WTC11 (cell line): ENCODE measurements around the gene ELK3. TPM values are rescaled to one million over a fixed set of nuclear protein-coding genes. Genes with fewer than 3 reads are reported as not detected.

ENCODE experiments used
- ATAC-seq: fragments of 200-7000 bp; cut with Tn5 transposase; 2 replicates; pipeline ENCODE4 v1.10.0; 2021; ENCODE audit warnings: mild to moderate bottlenecking, moderate library complexity
- CTCF ChIA-PET: fragments of 300-600 bp; sonication (Branson Sonifier 250); formaldehyde crosslinking; loops from one replicate; lab custom pipeline; 2021; ENCODE audit warnings: antibody characterized with exemption; lab: Charles Lee
- POLR2A ChIA-PET: fragments of 350-600 bp; sonication (Branson Sonifier 250); formaldehyde crosslinking; loops from one replicate; lab custom pipeline; 2021; ENCODE audit warnings: antibody characterized with exemption; lab: Charles Lee
- DNase-seq: peaks from one replicate; pipeline ENCODE4 v3.0.0; 2021; ENCODE audit warnings: low spot score
- H3K27ac Mint-ChIP-seq: 2 replicates; pipeline ENCODE4 v1.8.0; 2021; ENCODE audit warnings: mixed read lengths
- H3K27me3 Mint-ChIP-seq: 2 replicates; pipeline ENCODE4 v1.8.0; 2021; ENCODE audit warnings: low read depth, mild to moderate bottlenecking, moderate library complexity, mixed read lengths
- H3K36me3 Mint-ChIP-seq: 2 replicates; pipeline ENCODE4 v1.8.0; 2021; ENCODE audit warnings: mixed read lengths
- H3K4me1 Mint-ChIP-seq: 2 replicates; pipeline ENCODE4 v1.8.0; 2022; ENCODE audit warnings: mixed read lengths
- H3K4me3 Mint-ChIP-seq: 2 replicates; pipeline ENCODE4 v1.8.0; 2021; ENCODE audit warnings: mild to moderate bottlenecking, moderate library complexity, mixed read lengths
- H3K9me3 Mint-ChIP-seq: 2 replicates; pipeline ENCODE4 v1.8.0; 2021; ENCODE audit warnings: mixed read lengths
- GTF2I ChIP-seq: fragments of 250-450 bp; sonication (Bioruptor Pico); conservative IDR thresholded peaks from 2 replicates; pipeline ENCODE4 v1.4.0; 2021; ENCODE audit warnings: mild to moderate bottlenecking
- JUN ChIP-seq: sonication (generic); formaldehyde crosslinking; IDR thresholded peaks from 2 replicates; pipeline ENCODE4 v1.8.0; 2023; ENCODE audit warnings: mild to moderate bottlenecking, missing genetic modification reagents
- KAT7 ChIP-seq: sonication (generic); formaldehyde crosslinking; IDR thresholded peaks from 2 replicates; pipeline ENCODE4 v1.8.1; 2023; ENCODE audit warnings: missing genetic modification reagents, mild to moderate bottlenecking, borderline replicate concordance
- NFATC4 ChIP-seq: fragments of 250-450 bp; sonication (Bioruptor Pico); IDR thresholded peaks from 2 replicates; pipeline ENCODE4 v1.9.0; 2021; ENCODE audit warnings: mild to moderate bottlenecking
- ZNF121 ChIP-seq: sonication (generic); formaldehyde crosslinking; IDR thresholded peaks from 2 replicates; pipeline ENCODE4 v1.8.0; 2023; ENCODE audit warnings: missing genetic modification reagents
- total RNA-seq: library from RNA; stranded (reverse); gene quantifications from 3 replicates; pipeline ENCODE4 v1.2.3, GENCODE V29; 2021
- TF ChIP-seq, protein P1 (sequence below): fragments of 250-450 bp; sonication (Bioruptor Pico); IDR thresholded peaks from 2 replicates; pipeline ENCODE4 v2.1.2; 2022; ENCODE audit warnings: mild to moderate bottlenecking, moderate library complexity
- TF ChIP-seq, protein P2 (sequence below): sonication (generic); formaldehyde crosslinking; IDR thresholded peaks from 2 replicates; pipeline ENCODE4 v1.8.0; 2023; ENCODE audit warnings: mild to moderate bottlenecking, missing genetic modification reagents
- TF ChIP-seq, protein P3 (sequence below): sonication (generic); formaldehyde crosslinking; IDR thresholded peaks from 2 replicates; pipeline ENCODE4 v1.8.1; 2023; ENCODE audit warnings: mild to moderate bottlenecking, missing genetic modification reagents, moderate library complexity
- TF ChIP-seq, protein P4 (sequence below): fragments of 250-450 bp; sonication (Bioruptor Pico); IDR thresholded peaks from 2 replicates; pipeline ENCODE4 v1.9.0; 2021; ENCODE audit warnings: mild to moderate bottlenecking, borderline replicate concordance
- TF ChIP-seq, protein P5 (sequence below): sonication (generic); formaldehyde crosslinking; IDR thresholded peaks from 2 replicates; pipeline ENCODE4 v1.8.1; 2023; ENCODE audit warnings: mild to moderate bottlenecking, missing genetic modification reagents
- TF ChIP-seq, protein P6 (sequence below): fragments of 250-450 bp; sonication (Bioruptor Pico); IDR thresholded peaks from 2 replicates; pipeline ENCODE4 v1.9.0; 2021; ENCODE audit warnings: moderate library complexity, mild to moderate bottlenecking, inconsistent platforms, borderline replicate concordance
- TF ChIP-seq, protein P7 (sequence below): sonication (generic); formaldehyde crosslinking; IDR thresholded peaks from 2 replicates; pipeline ENCODE4 v1.8.0; 2023; ENCODE audit warnings: missing genetic modification reagents, mild to moderate bottlenecking, borderline replicate concordance

ELK3 gene
- total RNA-seq, 1 experiment from 2014 or later = 16.5 TPM

DNA sequence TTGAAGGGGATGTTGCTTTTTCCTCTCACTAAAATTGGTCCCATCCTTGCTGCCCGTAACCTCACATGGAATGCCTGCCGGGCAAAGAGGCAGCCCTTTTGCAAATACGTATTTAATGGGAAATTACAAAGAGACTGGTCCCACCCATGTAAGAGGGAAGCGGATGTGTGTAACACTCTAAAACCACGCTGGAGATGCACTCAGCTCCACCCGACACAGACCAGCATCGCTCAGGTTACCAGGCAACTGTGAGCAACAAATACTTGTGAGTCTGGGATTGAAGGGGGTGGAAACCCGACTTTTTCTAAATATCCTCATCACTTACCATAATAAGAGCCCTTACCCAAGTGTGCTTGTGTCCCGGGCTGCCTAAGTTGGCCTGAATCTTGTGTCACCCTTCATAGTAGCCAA is 47.7 kb downstream of the ELK3 start:
- Mint-ChIP-seq H3K4me3 (no peak overlapping the region), H3K27me3 (no peaks in the 10 kb centered on the region), H3K36me3 (peaks cover 5% of the 10 kb centered on the region)
- TF ChIP-seq, protein P1, sequence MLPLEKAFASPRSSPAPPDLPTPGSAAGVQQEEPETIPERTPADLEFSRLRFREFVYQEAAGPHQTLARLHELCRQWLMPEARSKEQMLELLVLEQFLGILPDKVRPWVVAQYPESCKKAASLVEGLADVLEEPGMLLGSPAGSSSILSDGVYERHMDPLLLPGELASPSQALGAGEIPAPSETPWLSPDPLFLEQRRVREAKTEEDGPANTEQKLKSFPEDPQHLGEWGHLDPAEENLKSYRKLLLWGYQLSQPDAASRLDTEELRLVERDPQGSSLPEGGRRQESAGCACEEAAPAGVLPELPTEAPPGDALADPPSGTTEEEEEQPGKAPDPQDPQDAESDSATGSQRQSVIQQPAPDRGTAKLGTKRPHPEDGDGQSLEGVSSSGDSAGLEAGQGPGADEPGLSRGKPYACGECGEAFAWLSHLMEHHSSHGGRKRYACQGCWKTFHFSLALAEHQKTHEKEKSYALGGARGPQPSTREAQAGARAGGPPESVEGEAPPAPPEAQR (CRISPR knock-in tag) = no peak
- TF ChIP-seq, protein P2, sequence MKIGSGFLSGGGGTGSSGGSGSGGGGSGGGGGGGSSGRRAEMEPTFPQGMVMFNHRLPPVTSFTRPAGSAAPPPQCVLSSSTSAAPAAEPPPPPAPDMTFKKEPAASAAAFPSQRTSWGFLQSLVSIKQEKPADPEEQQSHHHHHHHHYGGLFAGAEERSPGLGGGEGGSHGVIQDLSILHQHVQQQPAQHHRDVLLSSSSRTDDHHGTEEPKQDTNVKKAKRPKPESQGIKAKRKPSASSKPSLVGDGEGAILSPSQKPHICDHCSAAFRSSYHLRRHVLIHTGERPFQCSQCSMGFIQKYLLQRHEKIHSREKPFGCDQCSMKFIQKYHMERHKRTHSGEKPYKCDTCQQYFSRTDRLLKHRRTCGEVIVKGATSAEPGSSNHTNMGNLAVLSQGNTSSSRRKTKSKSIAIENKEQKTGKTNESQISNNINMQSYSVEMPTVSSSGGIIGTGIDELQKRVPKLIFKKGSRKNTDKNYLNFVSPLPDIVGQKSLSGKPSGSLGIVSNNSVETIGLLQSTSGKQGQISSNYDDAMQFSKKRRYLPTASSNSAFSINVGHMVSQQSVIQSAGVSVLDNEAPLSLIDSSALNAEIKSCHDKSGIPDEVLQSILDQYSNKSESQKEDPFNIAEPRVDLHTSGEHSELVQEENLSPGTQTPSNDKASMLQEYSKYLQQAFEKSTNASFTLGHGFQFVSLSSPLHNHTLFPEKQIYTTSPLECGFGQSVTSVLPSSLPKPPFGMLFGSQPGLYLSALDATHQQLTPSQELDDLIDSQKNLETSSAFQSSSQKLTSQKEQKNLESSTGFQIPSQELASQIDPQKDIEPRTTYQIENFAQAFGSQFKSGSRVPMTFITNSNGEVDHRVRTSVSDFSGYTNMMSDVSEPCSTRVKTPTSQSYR (CRISPR knock-in tag) = no peak
- TF ChIP-seq GTF2I (CRISPR knock-in tag) = no peak
- TF ChIP-seq ZNF121 (CRISPR knock-in tag) = no peak
- TF ChIP-seq, protein P3, sequence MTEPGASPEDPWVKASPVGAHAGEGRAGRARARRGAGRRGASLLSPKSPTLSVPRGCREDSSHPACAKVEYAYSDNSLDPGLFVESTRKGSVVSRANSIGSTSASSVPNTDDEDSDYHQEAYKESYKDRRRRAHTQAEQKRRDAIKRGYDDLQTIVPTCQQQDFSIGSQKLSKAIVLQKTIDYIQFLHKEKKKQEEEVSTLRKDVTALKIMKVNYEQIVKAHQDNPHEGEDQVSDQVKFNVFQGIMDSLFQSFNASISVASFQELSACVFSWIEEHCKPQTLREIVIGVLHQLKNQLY (CRISPR knock-in tag) = no peak
- TF ChIP-seq, protein P4, sequence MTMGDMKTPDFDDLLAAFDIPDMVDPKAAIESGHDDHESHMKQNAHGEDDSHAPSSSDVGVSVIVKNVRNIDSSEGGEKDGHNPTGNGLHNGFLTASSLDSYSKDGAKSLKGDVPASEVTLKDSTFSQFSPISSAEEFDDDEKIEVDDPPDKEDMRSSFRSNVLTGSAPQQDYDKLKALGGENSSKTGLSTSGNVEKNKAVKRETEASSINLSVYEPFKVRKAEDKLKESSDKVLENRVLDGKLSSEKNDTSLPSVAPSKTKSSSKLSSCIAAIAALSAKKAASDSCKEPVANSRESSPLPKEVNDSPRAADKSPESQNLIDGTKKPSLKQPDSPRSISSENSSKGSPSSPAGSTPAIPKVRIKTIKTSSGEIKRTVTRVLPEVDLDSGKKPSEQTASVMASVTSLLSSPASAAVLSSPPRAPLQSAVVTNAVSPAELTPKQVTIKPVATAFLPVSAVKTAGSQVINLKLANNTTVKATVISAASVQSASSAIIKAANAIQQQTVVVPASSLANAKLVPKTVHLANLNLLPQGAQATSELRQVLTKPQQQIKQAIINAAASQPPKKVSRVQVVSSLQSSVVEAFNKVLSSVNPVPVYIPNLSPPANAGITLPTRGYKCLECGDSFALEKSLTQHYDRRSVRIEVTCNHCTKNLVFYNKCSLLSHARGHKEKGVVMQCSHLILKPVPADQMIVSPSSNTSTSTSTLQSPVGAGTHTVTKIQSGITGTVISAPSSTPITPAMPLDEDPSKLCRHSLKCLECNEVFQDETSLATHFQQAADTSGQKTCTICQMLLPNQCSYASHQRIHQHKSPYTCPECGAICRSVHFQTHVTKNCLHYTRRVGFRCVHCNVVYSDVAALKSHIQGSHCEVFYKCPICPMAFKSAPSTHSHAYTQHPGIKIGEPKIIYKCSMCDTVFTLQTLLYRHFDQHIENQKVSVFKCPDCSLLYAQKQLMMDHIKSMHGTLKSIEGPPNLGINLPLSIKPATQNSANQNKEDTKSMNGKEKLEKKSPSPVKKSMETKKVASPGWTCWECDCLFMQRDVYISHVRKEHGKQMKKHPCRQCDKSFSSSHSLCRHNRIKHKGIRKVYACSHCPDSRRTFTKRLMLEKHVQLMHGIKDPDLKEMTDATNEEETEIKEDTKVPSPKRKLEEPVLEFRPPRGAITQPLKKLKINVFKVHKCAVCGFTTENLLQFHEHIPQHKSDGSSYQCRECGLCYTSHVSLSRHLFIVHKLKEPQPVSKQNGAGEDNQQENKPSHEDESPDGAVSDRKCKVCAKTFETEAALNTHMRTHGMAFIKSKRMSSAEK = no peak
- no peak for TF ChIP-seq KAT7 (CRISPR knock-in tag)
- TF ChIP-seq JUN (CRISPR knock-in tag) = no peak
- TF ChIP-seq, all 79 proteins: peak for 0
- ChIA-PET CTCF (interaction anchor here (1.2 kb wide), 1 partner anchor 158 kb away, joined by 3 read pairs; the partner anchor contains the start of gene CDK17), POLR2A (no interaction called here)
- no peak overlapping the region for H3K27ac Mint-ChIP-seq
- H3K9me3 Mint-ChIP-seq = no peaks in the 10 kb centered on the region
- ATAC-seq (no peak), DNase-seq (no peak)
- H3K4me1 Mint-ChIP-seq = peaks cover 7% of the 10 kb centered on the region; the same call in 1 of the 2 replicates

DNA sequence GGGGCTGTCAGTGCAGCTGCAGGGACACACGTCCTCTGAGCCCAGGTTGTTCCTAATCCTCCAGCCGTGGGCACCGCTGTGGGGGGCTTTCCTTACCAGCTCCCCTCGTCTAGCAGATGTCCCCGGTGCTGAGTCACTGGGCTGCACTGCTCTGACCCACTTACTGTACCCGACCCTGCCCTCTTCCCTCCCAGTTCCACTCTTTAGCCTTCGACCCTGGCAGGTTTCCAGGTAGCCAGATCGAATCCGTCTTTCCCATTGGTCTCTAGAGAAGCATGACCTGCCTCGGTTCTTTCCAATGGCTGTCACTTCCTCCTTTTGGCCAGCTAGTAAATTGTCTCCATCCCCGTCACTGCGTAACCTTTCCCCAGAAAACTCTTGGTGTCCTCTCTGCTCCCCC is 48.4 kb downstream of the ELK3 start:
- Mint-ChIP-seq H3K27ac (no peak overlapping the region), H3K36me3 (peaks cover 13% of the 10 kb centered on the region), H3K4me3 (no peak overlapping the region), H3K9me3 (no peaks in the 10 kb centered on the region), H3K4me1 (peaks cover 7% of the 10 kb centered on the region; the same call in 1 of the 2 replicates), H3K27me3 (no peaks in the 10 kb centered on the region)
- ATAC-seq (no peak), DNase-seq (no peak)
- ChIA-PET CTCF (interaction anchor here (0.9 to 1.2 kb wide), 3 partner anchors 9 to 158 kb away, joined by 3 to 4 read pairs (median 3); partner anchors contain the start of gene CDK17), POLR2A (no interaction called here)
- TF ChIP-seq, protein P5, sequence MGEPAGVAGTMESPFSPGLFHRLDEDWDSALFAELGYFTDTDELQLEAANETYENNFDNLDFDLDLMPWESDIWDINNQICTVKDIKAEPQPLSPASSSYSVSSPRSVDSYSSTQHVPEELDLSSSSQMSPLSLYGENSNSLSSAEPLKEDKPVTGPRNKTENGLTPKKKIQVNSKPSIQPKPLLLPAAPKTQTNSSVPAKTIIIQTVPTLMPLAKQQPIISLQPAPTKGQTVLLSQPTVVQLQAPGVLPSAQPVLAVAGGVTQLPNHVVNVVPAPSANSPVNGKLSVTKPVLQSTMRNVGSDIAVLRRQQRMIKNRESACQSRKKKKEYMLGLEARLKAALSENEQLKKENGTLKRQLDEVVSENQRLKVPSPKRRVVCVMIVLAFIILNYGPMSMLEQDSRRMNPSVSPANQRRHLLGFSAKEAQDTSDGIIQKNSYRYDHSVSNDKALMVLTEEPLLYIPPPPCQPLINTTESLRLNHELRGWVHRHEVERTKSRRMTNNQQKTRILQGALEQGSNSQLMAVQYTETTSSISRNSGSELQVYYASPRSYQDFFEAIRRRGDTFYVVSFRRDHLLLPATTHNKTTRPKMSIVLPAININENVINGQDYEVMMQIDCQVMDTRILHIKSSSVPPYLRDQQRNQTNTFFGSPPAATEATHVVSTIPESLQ (CRISPR knock-in tag) = no peak
- TF ChIP-seq, protein P6, sequence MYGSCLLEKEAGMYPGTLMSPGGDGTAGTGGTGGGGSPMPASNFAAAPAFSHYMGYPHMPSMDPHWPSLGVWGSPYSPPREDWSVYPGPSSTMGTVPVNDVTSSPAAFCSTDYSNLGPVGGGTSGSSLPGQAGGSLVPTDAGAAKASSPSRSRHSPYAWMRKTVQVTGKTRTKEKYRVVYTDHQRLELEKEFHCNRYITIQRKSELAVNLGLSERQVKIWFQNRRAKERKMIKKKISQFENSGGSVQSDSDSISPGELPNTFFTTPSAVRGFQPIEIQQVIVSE (CRISPR knock-in tag) = no peak
- TF ChIP-seq, protein P2 (CRISPR knock-in tag) = no peak
- TF ChIP-seq, protein P7, sequence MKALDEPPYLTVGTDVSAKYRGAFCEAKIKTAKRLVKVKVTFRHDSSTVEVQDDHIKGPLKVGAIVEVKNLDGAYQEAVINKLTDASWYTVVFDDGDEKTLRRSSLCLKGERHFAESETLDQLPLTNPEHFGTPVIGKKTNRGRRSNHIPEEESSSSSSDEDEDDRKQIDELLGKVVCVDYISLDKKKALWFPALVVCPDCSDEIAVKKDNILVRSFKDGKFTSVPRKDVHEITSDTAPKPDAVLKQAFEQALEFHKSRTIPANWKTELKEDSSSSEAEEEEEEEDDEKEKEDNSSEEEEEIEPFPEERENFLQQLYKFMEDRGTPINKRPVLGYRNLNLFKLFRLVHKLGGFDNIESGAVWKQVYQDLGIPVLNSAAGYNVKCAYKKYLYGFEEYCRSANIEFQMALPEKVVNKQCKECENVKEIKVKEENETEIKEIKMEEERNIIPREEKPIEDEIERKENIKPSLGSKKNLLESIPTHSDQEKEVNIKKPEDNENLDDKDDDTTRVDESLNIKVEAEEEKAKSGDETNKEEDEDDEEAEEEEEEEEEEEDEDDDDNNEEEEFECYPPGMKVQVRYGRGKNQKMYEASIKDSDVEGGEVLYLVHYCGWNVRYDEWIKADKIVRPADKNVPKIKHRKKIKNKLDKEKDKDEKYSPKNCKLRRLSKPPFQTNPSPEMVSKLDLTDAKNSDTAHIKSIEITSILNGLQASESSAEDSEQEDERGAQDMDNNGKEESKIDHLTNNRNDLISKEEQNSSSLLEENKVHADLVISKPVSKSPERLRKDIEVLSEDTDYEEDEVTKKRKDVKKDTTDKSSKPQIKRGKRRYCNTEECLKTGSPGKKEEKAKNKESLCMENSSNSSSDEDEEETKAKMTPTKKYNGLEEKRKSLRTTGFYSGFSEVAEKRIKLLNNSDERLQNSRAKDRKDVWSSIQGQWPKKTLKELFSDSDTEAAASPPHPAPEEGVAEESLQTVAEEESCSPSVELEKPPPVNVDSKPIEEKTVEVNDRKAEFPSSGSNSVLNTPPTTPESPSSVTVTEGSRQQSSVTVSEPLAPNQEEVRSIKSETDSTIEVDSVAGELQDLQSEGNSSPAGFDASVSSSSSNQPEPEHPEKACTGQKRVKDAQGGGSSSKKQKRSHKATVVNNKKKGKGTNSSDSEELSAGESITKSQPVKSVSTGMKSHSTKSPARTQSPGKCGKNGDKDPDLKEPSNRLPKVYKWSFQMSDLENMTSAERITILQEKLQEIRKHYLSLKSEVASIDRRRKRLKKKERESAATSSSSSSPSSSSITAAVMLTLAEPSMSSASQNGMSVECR (CRISPR knock-in tag) = no peak
- TF ChIP-seq NFATC4 (CRISPR knock-in tag) = no peak
